Esophagus squamous epithelium (tissue), 4 donors: ENCODE measurements around the gene KCNJ6.

ENCODE experiments used
- POLR2A ChIP-seq, 4 donors: fragments of 450-650 bp; IDR thresholded peaks; one replicate each; pipeline ENCODE4 v1.6.1; 2017; ENCODE audit warnings: antibody characterized with exemption in 4 of 4, mild to moderate bottlenecking in 4 of 4, moderate library complexity in 3 of 4
- TF ChIP-seq, protein P1 (sequence below), 6 experiments: fragments of 450-650 bp in 4 of 6; fragments of 200-600 bp in 2 of 6; sonication (generic) in 2 of 6; IDR thresholded peaks; one replicate each; pipeline ENCODE4 v1.5.1; 2016 to 2019; ENCODE audit warnings: antibody characterized with exemption in 6 of 6, mild to moderate bottlenecking in 4 of 6, moderate library complexity in 4 of 6

- TF ChIP-seq, protein P1, sequence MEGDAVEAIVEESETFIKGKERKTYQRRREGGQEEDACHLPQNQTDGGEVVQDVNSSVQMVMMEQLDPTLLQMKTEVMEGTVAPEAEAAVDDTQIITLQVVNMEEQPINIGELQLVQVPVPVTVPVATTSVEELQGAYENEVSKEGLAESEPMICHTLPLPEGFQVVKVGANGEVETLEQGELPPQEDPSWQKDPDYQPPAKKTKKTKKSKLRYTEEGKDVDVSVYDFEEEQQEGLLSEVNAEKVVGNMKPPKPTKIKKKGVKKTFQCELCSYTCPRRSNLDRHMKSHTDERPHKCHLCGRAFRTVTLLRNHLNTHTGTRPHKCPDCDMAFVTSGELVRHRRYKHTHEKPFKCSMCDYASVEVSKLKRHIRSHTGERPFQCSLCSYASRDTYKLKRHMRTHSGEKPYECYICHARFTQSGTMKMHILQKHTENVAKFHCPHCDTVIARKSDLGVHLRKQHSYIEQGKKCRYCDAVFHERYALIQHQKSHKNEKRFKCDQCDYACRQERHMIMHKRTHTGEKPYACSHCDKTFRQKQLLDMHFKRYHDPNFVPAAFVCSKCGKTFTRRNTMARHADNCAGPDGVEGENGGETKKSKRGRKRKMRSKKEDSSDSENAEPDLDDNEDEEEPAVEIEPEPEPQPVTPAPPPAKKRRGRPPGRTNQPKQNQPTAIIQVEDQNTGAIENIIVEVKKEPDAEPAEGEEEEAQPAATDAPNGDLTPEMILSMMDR (IDR thresholded peaks at IDR 0.05) = no peak
- no peak for TF ChIP-seq POLR2A (IDR thresholded peaks at IDR 0.05)
These were observed 1.4 kb upstream of the KCNJ6 start for GRCh38 chr21:37917612-37918011.
